WERI-Rb-1 (cell line): ENCODE results near the gene KISS1R.

Source experiments
- DNase-seq: peaks from one replicate; pipeline ENCODE4 v3.0.0-alpha.2; 2020
- H3K27ac ChIP-seq: fragments of 250-450 bp; sonication (Bioruptor Pico); 2 replicates; pipeline ENCODE4 v1.5.1; 2020; ENCODE audit warnings: mild to moderate bottlenecking, moderate library complexity
- H3K27me3 ChIP-seq: fragments of 250-450 bp; sonication (Bioruptor Pico); 2 replicates; pipeline ENCODE4 v1.5.1; 2021; ENCODE audit warnings: mild to moderate bottlenecking, low read depth, moderate library complexity; ENCODE audit not compliant: insufficient read depth, severe bottlenecking
- H3K36me3 ChIP-seq: fragments of 250-450 bp; sonication (Bioruptor Pico); 2 replicates; pipeline ENCODE4 v1.5.1; 2020; ENCODE audit warnings: mild to moderate bottlenecking, moderate library complexity
- H3K4me3 ChIP-seq: 2 replicates; pipeline ENCODE4 v1.5.1; 2011; ENCODE audit warnings: low read depth, mild to moderate bottlenecking, control low read depth, low read length
- H3K9me3 ChIP-seq: fragments of 250-450 bp; sonication (Bioruptor Pico); 2 replicates; pipeline ENCODE4 v1.5.1; 2021; ENCODE audit warnings: mild to moderate bottlenecking, moderate library complexity; ENCODE audit not compliant: severe bottlenecking
- TF ChIP-seq, protein P1 (sequence below): IDR thresholded peaks from 2 replicates; pipeline ENCODE4 v1.5.1; 2011; ENCODE audit warnings: low read depth, mild to moderate bottlenecking, control low read depth, inconsistent platforms, low read length

The KISS1R gene

DNA sequence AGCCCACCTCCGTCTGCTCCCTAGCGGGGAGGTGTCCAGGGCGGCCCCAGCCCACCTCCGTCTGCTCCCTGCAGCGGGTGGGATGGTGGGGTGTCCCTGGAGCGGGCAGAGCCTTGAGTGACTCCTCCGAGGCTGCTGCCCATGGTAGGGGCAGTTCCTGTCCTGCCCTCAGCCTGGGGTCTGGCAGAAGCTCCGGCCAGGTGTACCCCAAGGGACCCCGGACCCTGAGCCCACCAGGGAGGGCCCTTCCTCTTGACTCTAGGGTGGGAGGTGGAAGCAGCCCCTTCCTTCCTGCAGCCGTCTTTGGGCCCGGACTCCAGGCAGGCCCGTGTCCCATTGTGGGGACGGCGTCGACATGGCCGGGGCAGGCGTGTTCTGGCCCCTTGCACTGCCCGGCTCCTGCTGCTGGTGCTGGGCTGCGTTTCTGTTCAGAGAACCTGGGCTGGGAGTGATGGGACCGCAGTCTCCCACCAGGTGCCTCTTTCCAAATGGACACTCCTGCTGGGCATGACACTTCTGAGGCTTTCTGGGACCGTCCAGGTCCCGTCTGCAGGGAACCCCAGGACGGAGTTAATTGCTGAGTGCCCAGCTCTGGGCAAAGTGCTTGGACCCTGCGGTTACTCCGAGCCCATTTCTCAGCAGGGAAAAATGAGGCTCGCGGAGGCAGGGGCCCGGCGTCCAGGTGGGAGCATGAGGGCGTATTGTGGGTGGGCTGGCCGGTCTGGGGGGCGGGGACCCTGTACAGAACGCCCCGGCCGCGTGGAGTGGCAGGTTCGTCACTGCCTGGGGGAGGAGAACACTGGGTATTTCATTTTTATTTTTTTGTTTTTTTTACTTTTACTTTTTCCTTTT, 28.5 kb downstream of the KISS1R start:
- H3K4me3 ChIP-seq: no peak overlapping the region
- no peak for DNase-seq
- no peak overlapping the region for H3K27ac ChIP-seq
- H3K36me3 ChIP-seq: peaks cover 17% of the 10 kb centered on the region
- no peaks in the 10 kb centered on the region for H3K27me3 ChIP-seq
- H3K9me3 ChIP-seq: no peaks in the 10 kb centered on the region
- TF ChIP-seq, protein P1, sequence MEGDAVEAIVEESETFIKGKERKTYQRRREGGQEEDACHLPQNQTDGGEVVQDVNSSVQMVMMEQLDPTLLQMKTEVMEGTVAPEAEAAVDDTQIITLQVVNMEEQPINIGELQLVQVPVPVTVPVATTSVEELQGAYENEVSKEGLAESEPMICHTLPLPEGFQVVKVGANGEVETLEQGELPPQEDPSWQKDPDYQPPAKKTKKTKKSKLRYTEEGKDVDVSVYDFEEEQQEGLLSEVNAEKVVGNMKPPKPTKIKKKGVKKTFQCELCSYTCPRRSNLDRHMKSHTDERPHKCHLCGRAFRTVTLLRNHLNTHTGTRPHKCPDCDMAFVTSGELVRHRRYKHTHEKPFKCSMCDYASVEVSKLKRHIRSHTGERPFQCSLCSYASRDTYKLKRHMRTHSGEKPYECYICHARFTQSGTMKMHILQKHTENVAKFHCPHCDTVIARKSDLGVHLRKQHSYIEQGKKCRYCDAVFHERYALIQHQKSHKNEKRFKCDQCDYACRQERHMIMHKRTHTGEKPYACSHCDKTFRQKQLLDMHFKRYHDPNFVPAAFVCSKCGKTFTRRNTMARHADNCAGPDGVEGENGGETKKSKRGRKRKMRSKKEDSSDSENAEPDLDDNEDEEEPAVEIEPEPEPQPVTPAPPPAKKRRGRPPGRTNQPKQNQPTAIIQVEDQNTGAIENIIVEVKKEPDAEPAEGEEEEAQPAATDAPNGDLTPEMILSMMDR: no peak

DNA sequence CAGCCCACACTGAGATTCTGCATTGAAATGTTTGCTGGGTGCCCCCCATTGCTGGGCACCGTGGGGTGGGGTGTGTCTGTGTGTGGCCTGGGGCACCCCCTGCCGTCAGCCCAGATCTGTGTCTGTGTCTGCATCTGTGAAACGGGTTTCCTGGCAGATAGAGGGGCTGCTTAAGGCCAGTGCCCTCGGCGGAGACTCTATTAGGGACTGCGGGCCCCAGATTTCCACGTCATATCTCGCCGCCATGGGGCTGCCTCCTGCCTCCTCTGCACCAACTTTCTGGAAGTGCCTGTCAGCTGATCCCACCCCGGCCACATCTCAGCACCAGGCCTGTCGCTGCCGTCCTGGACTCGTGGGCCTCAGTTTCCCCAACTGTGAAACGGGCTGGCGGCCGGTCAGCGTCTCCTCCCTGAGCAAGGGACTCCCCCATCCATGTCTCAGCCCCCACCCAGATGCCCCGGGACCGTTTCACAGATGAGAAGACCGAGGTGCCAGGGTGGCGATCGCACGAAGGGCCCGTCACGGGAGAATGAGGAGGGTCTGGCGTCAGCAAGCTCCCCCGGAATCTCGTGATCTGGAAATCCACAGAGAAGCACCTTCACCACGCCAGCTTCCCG, 30.1 kb downstream of the KISS1R start:
- Histone ChIP-seq H3K27me3 (no peaks in the 10 kb centered on the region), H3K4me3 (no peak overlapping the region), H3K36me3 (peaks cover 17% of the 10 kb centered on the region), H3K9me3 (no peaks in the 10 kb centered on the region), H3K27ac (no peak overlapping the region)
- TF ChIP-seq, protein P1: no peak
- DNase-seq: no peak

- no peak for DNase-seq
- no peak overlapping the region; the same call in 1 of the 2 replicates for H3K27ac ChIP-seq
- no peak overlapping the region for H3K4me3 ChIP-seq
Observed at GRCh38 chr19:947707-948539, 30.8 kb downstream of the KISS1R start.

DNA sequence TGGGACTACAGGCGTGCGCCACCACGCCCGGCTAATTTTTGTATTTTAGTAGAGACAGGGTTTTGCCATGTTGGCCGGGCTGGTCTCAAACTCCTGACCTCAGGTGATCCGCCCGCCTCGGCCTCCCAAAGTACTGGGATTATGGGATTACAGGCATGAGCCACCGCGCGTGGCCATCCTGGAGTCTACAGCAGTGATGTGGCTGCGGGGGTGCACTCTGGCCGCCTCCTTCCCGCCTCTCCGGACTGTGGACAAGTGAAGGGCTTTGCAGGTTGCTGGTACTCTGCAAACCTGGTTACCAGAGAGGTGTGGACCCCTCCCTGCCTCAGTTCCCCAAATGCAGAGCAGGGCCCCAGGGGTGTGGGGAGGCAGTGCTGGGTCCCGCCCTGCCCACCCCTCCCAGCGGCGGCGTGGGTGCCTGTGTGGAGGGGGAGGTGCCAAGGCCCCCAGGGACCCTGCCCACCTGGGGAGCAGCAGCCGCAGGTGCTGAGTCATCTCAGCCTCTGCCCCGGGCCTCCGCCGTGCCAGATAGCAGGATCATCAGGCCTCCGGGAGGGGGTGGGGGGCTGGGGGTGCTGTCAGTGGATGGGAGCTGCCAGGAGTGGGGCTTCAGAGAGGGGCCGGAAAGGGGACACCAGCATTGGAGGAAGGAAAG, 31.8 kb downstream of the KISS1R start:
- peak; percentile 82 for DNase-seq

More at GRCh38 chr19:947707-948539, 30.8 kb downstream of the KISS1R start:
- Histone ChIP-seq H3K9me3 (no peaks in the 10 kb centered on the region), H3K36me3 (peaks cover 14% of the 10 kb centered on the region), H3K27me3 (no peaks in the 10 kb centered on the region)
- TF ChIP-seq, protein P1: no peak

More for the DNA sequence above, 31.8 kb downstream of the KISS1R start:
- Histone ChIP-seq H3K27ac (peak overlapping the region; percentile 46), H3K27me3 (no peaks in the 10 kb centered on the region), H3K4me3 (no peak overlapping the region), H3K36me3 (peaks cover 13% of the 10 kb centered on the region), H3K9me3 (no peaks in the 10 kb centered on the region)
- TF ChIP-seq, protein P1: no peak
